ENCODE results near the gene MOB2.

GRCh38 chr11:1446623-1447022 lies 40.0 kb downstream of the MOB2 start:
- TF ChIP-seq CTCF (IDR thresholded peaks at IDR 0.05; ENCODE audit: low read depth, low read length, missing input control) (no peak), SP1 (IDR thresholded peaks at IDR 0.05) (no peak), TAF1 (conservative IDR thresholded peaks at IDR 0.05) (no peak), REST (IDR thresholded peaks at IDR 0.05) (no peak), FOXA1 (IDR thresholded peaks at IDR 0.05) (no peak), YY1 (IDR thresholded peaks at IDR 0.05) (no peak), RAD21 (IDR thresholded peaks at IDR 0.05) (no peak), ATF3 (IDR thresholded peaks at IDR 0.05) (no peak), MAX (IDR thresholded peaks at IDR 0.05) (no peak), HNF4A (conservative IDR thresholded peaks at IDR 0.05) (no peak), JUND (IDR thresholded peaks at IDR 0.05) (no peak), ZBTB33 (IDR thresholded peaks at IDR 0.05) (no peak), RXRA (IDR thresholded peaks at IDR 0.05) (no peak)

All from liver (tissue), 3 donors.